ENCODE data around the gene GMEB1.
A peak's percentile ranks its signal among the peaks of the same experiment; 100 is the strongest.

Gene GMEB1

DNA sequence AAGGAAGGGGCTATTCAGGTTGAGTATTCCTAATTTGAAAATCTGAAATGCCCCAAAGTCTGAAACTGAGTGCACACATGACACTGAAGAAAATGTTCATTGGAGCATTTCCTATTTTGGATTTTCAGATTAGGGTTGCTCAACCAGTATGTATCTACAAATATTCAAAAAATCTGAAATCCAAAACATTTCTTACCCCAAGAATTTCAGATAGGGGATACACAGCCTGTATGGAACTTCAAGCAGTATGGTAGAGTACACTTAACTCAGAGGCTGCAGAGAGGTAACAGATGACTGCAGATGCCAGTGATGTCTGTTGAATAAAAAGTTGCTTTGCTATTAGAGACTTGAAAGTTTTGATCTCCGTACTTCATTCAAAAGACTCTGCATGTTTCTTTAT lies 87.1 kb downstream of the GMEB1 start:
- TF ChIP-seq, protein P1, sequence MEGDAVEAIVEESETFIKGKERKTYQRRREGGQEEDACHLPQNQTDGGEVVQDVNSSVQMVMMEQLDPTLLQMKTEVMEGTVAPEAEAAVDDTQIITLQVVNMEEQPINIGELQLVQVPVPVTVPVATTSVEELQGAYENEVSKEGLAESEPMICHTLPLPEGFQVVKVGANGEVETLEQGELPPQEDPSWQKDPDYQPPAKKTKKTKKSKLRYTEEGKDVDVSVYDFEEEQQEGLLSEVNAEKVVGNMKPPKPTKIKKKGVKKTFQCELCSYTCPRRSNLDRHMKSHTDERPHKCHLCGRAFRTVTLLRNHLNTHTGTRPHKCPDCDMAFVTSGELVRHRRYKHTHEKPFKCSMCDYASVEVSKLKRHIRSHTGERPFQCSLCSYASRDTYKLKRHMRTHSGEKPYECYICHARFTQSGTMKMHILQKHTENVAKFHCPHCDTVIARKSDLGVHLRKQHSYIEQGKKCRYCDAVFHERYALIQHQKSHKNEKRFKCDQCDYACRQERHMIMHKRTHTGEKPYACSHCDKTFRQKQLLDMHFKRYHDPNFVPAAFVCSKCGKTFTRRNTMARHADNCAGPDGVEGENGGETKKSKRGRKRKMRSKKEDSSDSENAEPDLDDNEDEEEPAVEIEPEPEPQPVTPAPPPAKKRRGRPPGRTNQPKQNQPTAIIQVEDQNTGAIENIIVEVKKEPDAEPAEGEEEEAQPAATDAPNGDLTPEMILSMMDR (IDR thresholded peaks at IDR 0.05; ENCODE audit: insufficient read depth, missing control alignments): no peak
- DNase-seq (ENCODE audit: insufficient read length, low spot score) (no peak), FAIRE-seq (no peak)

DNA sequence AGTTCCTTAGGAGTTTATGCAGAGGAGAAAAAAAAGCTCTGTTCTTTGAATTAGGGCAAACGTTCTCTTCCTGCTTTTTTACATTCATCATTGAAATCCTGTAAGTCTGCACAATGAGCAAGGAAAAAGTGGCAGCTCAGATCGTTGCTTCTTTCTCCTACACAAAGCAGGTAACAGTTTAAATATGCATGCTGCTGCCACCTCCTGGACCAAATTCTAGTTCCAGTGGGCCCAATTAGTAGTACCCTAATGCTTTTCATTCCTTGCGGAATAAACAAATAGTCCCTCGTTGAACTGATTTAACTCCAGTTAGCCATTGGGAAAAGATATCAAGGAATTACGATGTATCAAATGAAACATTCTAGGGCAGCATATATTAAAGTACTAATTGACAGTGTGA lies 88.3 kb downstream of the GMEB1 start:
- TF ChIP-seq, protein P1 (IDR thresholded peaks at IDR 0.05; ENCODE audit: insufficient read depth, missing control alignments): peak; percentile 30
- no peak for DNase-seq (ENCODE audit: insufficient read length, low spot score)
- no peak for FAIRE-seq

DNA sequence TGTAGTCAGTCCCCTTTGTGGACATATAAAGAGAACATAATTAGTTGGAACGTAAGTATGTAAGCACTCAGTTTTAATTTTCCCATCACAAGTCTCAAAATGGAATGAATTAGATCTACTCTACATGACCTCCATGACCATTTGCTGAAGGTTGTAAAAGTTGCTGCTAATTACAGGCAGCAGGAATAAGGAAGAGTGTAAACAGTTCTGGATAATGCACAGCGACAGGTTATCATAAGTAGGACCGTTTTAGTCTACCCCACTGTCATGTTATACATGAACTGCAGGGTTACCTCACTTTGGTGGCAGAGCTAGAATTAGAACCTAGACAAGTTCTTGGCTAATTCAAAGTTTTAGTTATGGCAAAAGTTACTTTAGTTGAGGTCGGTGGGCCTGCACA lies 89.8 kb downstream of the GMEB1 start:
- DNase-seq (ENCODE audit: insufficient read length, low spot score) (no peak), FAIRE-seq (no peak)
- TF ChIP-seq, protein P1 (IDR thresholded peaks at IDR 0.05; ENCODE audit: insufficient read depth, missing control alignments): no peak

DNA sequence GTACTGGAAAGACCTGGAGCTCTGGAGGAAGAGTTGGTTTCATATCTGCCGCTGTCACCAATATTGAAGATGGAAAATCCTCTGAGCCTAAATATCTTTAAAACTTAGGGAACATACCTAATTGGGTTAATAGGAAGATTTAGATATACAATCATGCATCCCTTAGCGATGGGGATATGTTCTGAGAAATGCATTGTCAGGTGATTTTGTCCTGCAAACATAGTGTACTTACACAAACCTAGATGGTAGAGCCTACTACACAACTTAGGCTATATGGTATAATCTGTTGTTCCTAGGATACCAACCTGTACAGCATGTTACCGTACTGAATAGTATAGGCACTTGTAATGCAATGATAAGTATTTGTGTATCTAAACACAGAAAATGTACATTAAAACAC lies 90.7 kb downstream of the GMEB1 start:
- FAIRE-seq: no peak
- TF ChIP-seq, protein P1 (IDR thresholded peaks at IDR 0.05; ENCODE audit: insufficient read depth, missing control alignments): no peak
- DNase-seq (ENCODE audit: insufficient read length, low spot score): no peak

- FAIRE-seq: no peak
- DNase-seq (ENCODE audit: insufficient read length, low spot score): no peak
- TF ChIP-seq, protein P1 (IDR thresholded peaks at IDR 0.05; ENCODE audit: insufficient read depth, missing control alignments): no peak
Measured at GRCh38 chr1:28761189-28761588, 92.6 kb downstream of the GMEB1 start.

- TF ChIP-seq, protein P1 (IDR thresholded peaks at IDR 0.05; ENCODE audit: insufficient read depth, missing control alignments): no peak
- no peak for FAIRE-seq
Measured at GRCh38 chr1:28766532-28767183, 98.1 kb downstream of the GMEB1 start.

More at GRCh38 chr1:28766532-28767183, 98.1 kb downstream of the GMEB1 start:
- DNase-seq (ENCODE audit: insufficient read length, low spot score): no peak
